Fibroblast of the aortic adventitia (primary cell): ENCODE results near the gene SPATA19. TPM values are rescaled to one million over a fixed set of nuclear protein-coding genes. Genes with fewer than 3 reads are reported as not detected.

ENCODE experiments used
- DNase-seq: peaks from one replicate; pipeline ENCODE4 v3.0.0-alpha.2; 2010; ENCODE audit warnings: low read depth
- H3K4me3 ChIP-seq: 2 replicates; pipeline ENCODE4 v1.5.1; 2011; ENCODE audit warnings: low read depth, mild to moderate bottlenecking, control low read depth, low read length, moderate library complexity
- CTCF ChIP-seq: IDR thresholded peaks from 2 replicates; pipeline ENCODE4 v1.5.1; 2011; ENCODE audit warnings: mild to moderate bottlenecking, low read length, control low read depth, inconsistent platforms; ENCODE audit not compliant: insufficient read depth
- total RNA-seq: library from RNA; depleted of rRNA; stranded (reverse); fragments of >200 nt; gene quantifications from 2 replicates; pipeline ENCODE4 v1.2.3, GENCODE V29; 2012; ENCODE audit warnings: low replicate concordance

The SPATA19 gene
- total RNA-seq, 1 donor: not detected

- TF ChIP-seq CTCF: no peak
- H3K4me3 ChIP-seq: no peak overlapping the region
- DNase-seq: no peak
Measured at GRCh38 chr11:133800666-133801065, 44.6 kb downstream of the SPATA19 start.

GRCh38 chr11:133797554-133797953, 47.8 kb downstream of the SPATA19 start:
- DNase-seq: no peak
- H3K4me3 ChIP-seq: no peak overlapping the region
- no peak for TF ChIP-seq CTCF

GRCh38 chr11:133796043-133796795, 49.1 kb downstream of the SPATA19 start:
- H3K4me3 ChIP-seq: no peak overlapping the region
- no peak for TF ChIP-seq CTCF
- DNase-seq: no peak

GRCh38 chr11:133795088-133795487, 50.2 kb downstream of the SPATA19 start:
- TF ChIP-seq CTCF: no peak
- DNase-seq: no peak
- H3K4me3 ChIP-seq: no peak overlapping the region

GRCh38 chr11:133794205-133794604, 51.1 kb downstream of the SPATA19 start:
- no peak overlapping the region for H3K4me3 ChIP-seq
- DNase-seq: no peak
- no peak for TF ChIP-seq CTCF

GRCh38 chr11:133793271-133794035, 51.9 kb downstream of the SPATA19 start:
- no peak for DNase-seq
- no peak overlapping the region for H3K4me3 ChIP-seq
- no peak for TF ChIP-seq CTCF
